ENCODE measurements around the gene NYNRIN.

GRCh38 chr14:24355009-24355408, 43.8 kb upstream of the NYNRIN start:
- no peak for TF ChIP-seq ISL1 (CRISPR knock-in tag; IDR thresholded peaks at IDR 0.05)
- no peak for TF ChIP-seq ZNF565 (CRISPR knock-in tag; conservative IDR thresholded peaks at IDR 0.05; ENCODE audit: low read depth)
- no peak for TF ChIP-seq PATZ1 (CRISPR knock-in tag; IDR thresholded peaks at IDR 0.05; ENCODE audit: borderline replicate concordance)
- no peak for TF ChIP-seq ZFP3 (CRISPR knock-in tag; IDR thresholded peaks at IDR 0.05)
- TF ChIP-seq CREB5 (CRISPR knock-in tag; IDR thresholded peaks at IDR 0.05; ENCODE audit: low read depth): no peak
- no peak for TF ChIP-seq TOX (CRISPR knock-in tag; IDR thresholded peaks at IDR 0.05; ENCODE audit: borderline replicate concordance)
- TF ChIP-seq ARNTL (CRISPR knock-in tag; IDR thresholded peaks at IDR 0.05; ENCODE audit: borderline replicate concordance, low read depth): no peak
- no peak for TF ChIP-seq ZFP30 (CRISPR knock-in tag; IDR thresholded peaks at IDR 0.05)
- TF ChIP-seq PPARA (CRISPR knock-in tag; IDR thresholded peaks at IDR 0.05; ENCODE audit: borderline replicate concordance): no peak
- TF ChIP-seq ZC3H10 (CRISPR knock-in tag; IDR thresholded peaks at IDR 0.05): no peak
